ENCODE data around the gene SP100.
"Not testable (repeated sequence)": the region's sequence is repeated elsewhere in the genome, so short reads cannot be mapped to it uniquely, and the experiment has no call there.

- TF ChIP-seq EP300, CTCF (IDR thresholded peaks at IDR 0.05): not testable (repeated sequence)
Observed at GRCh38 chr2:230491219-230491618, 75.2 kb downstream of the SP100 start.
